ENCODE results near the gene GLOD4. TPM values are rescaled to one million over a fixed set of nuclear protein-coding genes. Genes with fewer than 3 reads are reported as not detected.
"Not testable (repeated sequence)": the region's sequence is repeated elsewhere in the genome, so short reads cannot be mapped to it uniquely, and the experiment has no call there.

Gene GLOD4
- total and polyA plus RNA-seq, 10 of the 15 experiments (the other 5 are each of a cell fraction or from before 2014, with no cell fraction given) = 40.8 to 107 (median 81.2) TPM

DNA sequence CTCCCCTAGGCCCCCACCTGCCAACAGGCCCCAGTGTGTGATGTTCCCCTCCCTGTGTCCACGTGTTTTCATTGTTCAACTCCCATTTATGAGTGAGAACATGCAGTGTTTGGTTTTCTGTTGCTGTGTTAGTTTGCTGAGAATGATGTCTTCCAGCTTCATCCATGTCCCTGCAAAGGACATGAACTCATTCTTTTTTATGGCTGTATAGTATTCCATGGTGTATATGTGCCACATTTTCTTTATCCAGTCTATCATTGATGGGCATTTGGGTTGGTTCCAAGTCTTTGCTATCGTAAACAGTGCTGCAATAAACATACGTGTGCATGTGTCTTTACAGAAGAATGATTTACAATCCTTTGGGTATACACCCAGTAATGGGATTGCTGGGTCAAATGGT, 47.5 kb upstream of the GLOD4 start:
- H3K4me1 ChIP-seq (ENCODE audit: control insufficient read depth, insufficient read depth, low read length); H3K9me3 ChIP-seq (replicated peaks; ENCODE audit: control insufficient read depth, insufficient read depth, low read length); H2AFZ ChIP-seq (ENCODE audit: control insufficient read depth, low read depth, low read length); H3K4me3 ChIP-seq; BruUV-seq (replicated peaks); H3K27me3 ChIP-seq (replicated peaks in 1 of 2; ENCODE audit: control insufficient read depth in 2 of 2, insufficient read depth in 2 of 2, low read length in 1 of 2); ATAC-seq; H3K36me3 ChIP-seq (ENCODE audit: control insufficient read depth in 2 of 2, insufficient read depth in 2 of 2, low read length in 1 of 2); H4K20me1 ChIP-seq (ENCODE audit: control insufficient read depth, insufficient read depth); H3K4me2 ChIP-seq (ENCODE audit: control insufficient read depth, insufficient read depth); intact Hi-C loops (cut with micrococcal nuclease; ENCODE audit: unreplicated experiment); CTCF ChIA-PET; H3K79me2 ChIP-seq (ENCODE audit: control insufficient read depth, insufficient read depth, low read length); H3K9ac ChIP-seq (ENCODE audit: control insufficient read depth, insufficient read depth, low read length); H3K27ac ChIP-seq (ENCODE audit: control insufficient read depth, insufficient read depth); DNase-seq (ENCODE audit: low read depth, low spot score); FAIRE-seq; POLR2A ChIA-PET; RAD21 ChIA-PET (ENCODE audit: unreplicated experiment); in situ Hi-C loops (cut with MboI); SMC1A ChIA-PET (ENCODE audit: uncharacterized antibody, unreplicated experiment): not testable (repeated sequence)
- 54% methylated on average over 3 of the region's 3 CpGs for WGBS (ENCODE audit: insufficient coverage, insufficient replicate concordance, low lambda C conversion rate, missing lambda C conversion rate)

DNA sequence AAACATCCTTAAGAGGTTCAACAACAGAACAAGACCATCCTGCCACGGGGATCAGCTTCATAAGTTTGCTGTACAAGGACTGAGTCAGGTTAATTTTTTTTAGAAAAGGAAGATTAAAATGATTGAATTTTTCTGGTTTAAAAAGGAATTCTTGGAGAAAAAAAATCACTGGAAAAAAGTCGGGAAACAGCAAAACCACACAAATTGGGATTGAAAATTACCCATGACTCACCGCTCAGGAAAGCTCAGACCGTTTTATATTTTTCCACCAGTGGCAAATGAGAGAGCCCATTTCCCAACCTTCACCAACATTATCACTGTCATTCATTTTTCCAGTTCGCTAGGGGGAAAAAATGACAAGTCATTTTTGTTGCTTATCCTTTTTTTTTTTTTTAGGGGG, 46.7 kb upstream of the GLOD4 start:
- no peaks in the 10 kb centered on the region; the same call in 2 of the 3 replicates for H3K9me3 ChIP-seq (replicated peaks; ENCODE audit: control insufficient read depth, insufficient read depth, low read length)
- intact Hi-C loops (cut with micrococcal nuclease; ENCODE audit: unreplicated experiment) (no loop called here), in situ Hi-C loops (cut with MboI) (no loop called here)
- WGBS (ENCODE audit: insufficient coverage, insufficient replicate concordance, low lambda C conversion rate, missing lambda C conversion rate) = 39% methylated on average over 5 of the region's 5 CpGs
- CTCF ChIA-PET = no interaction called here
- no peak overlapping the region for H3K4me2 ChIP-seq (ENCODE audit: control insufficient read depth, insufficient read depth)
- no TSS peak for BruUV-seq (replicated peaks)
- POLR2A ChIA-PET = no interaction called here
- H3K4me3 ChIP-seq = no peak overlapping the region
- no peaks in the 10 kb centered on the region for H3K27me3 ChIP-seq (replicated peaks in 1 of 2; ENCODE audit: control insufficient read depth in 2 of 2, insufficient read depth in 2 of 2, low read length in 1 of 2)
- DNase-seq (ENCODE audit: low read depth, low spot score) (no peak), ATAC-seq (no peak), FAIRE-seq (no peak)
- H4K20me1 ChIP-seq (ENCODE audit: control insufficient read depth, insufficient read depth) = no peaks in the 10 kb centered on the region
- H3K27ac ChIP-seq (ENCODE audit: control insufficient read depth, insufficient read depth) = no peak overlapping the region
- H3K4me1 ChIP-seq (ENCODE audit: control insufficient read depth, insufficient read depth, low read length) = no peaks in the 10 kb centered on the region; the same call in 1 of the 2 replicates
- no peak overlapping the region for H2AFZ ChIP-seq (ENCODE audit: control insufficient read depth, low read depth, low read length)
- no peaks in the 10 kb centered on the region for H3K79me2 ChIP-seq (ENCODE audit: control insufficient read depth, insufficient read depth, low read length)
- H3K9ac ChIP-seq (ENCODE audit: control insufficient read depth, insufficient read depth, low read length) = no peak overlapping the region
- RAD21 ChIA-PET (ENCODE audit: unreplicated experiment) = no interaction called here
- SMC1A ChIA-PET (ENCODE audit: uncharacterized antibody, unreplicated experiment) = no interaction called here
- H3K36me3 ChIP-seq (ENCODE audit: control insufficient read depth in 2 of 2, insufficient read depth in 2 of 2, low read length in 1 of 2) = no peaks in the 10 kb centered on the region
- TF ChIP-seq MYB (IDR thresholded peaks at IDR 0.05; ENCODE audit: borderline replicate concordance, low read depth, low read length) (no peak), GATAD2B (conservative IDR thresholded peaks at IDR 0.05; ENCODE audit: low read depth) (no peak), YBX1 (IDR thresholded peaks at IDR 0.05) (no peak), MEF2A (IDR thresholded peaks at IDR 0.05; ENCODE audit: insufficient read depth, low read depth, low read length) (no peak), IRF4 (IDR thresholded peaks at IDR 0.05; ENCODE audit: low read depth, low read length) (no peak), HDGF (IDR thresholded peaks at IDR 0.05) (no peak), STAT3 (IDR thresholded peaks at IDR 0.05; ENCODE audit: low read depth, low read length) (no peak), MYC (IDR thresholded peaks at IDR 0.05; ENCODE audit: insufficient read depth, insufficient read length, insufficient replicate concordance, low read length, severe bottlenecking) (no peak), ZBED1 (IDR thresholded peaks at IDR 0.05; ENCODE audit: borderline replicate concordance) (no peak), SMAD1 (IDR thresholded peaks at IDR 0.05; ENCODE audit: low read depth, partially characterized antibody) (no peak), SPI1 (IDR thresholded peaks at IDR 0.05; ENCODE audit: borderline replicate concordance, insufficient read depth, low read depth, low read length) (no peak), ATF7 (IDR thresholded peaks at IDR 0.05; ENCODE audit: low read depth) (no peak), MEF2B (IDR thresholded peaks at IDR 0.05; ENCODE audit: partially characterized antibody, poor library complexity, severe bottlenecking) (no peak)
- TF ChIP-seq, protein P1, sequence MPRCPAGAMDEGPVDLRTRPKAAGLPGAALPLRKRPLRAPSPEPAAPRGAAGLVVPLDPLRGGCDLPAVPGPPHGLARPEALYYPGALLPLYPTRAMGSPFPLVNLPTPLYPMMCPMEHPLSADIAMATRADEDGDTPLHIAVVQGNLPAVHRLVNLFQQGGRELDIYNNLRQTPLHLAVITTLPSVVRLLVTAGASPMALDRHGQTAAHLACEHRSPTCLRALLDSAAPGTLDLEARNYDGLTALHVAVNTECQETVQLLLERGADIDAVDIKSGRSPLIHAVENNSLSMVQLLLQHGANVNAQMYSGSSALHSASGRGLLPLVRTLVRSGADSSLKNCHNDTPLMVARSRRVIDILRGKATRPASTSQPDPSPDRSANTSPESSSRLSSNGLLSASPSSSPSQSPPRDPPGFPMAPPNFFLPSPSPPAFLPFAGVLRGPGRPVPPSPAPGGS (IDR thresholded peaks at IDR 0.05; ENCODE audit: borderline replicate concordance, insufficient read depth, low read depth, low read length, poor library complexity, severe bottlenecking) = no peak
- TF ChIP-seq, protein P2, sequence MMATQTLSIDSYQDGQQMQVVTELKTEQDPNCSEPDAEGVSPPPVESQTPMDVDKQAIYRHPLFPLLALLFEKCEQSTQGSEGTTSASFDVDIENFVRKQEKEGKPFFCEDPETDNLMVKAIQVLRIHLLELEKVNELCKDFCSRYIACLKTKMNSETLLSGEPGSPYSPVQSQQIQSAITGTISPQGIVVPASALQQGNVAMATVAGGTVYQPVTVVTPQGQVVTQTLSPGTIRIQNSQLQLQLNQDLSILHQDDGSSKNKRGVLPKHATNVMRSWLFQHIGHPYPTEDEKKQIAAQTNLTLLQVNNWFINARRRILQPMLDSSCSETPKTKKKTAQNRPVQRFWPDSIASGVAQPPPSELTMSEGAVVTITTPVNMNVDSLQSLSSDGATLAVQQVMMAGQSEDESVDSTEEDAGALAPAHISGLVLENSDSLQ (IDR thresholded peaks at IDR 0.05) = no peak

All from GM12878 (cell line).